ENCODE data around the gene ATP8A2. TPM values are rescaled to one million over a fixed set of nuclear protein-coding genes. Genes with fewer than 3 reads are reported as not detected.

ATP8A2 gene
- total RNA-seq, 4 donors from 2014 or later, result 0.18 to 11.6 (median 1.8) TPM

- no peak overlapping the region for H3K27ac ChIP-seq
- H3K9me3 ChIP-seq, result no peaks in the 10 kb centered on the region
- no peak for TF ChIP-seq POLR2A (IDR thresholded peaks at IDR 0.05)
- no peak for TF ChIP-seq CTCF (IDR thresholded peaks at IDR 0.05)
- H3K27me3 ChIP-seq, result no peaks in the 10 kb centered on the region
- no peaks in the 10 kb centered on the region for H3K36me3 ChIP-seq
- no peaks in the 10 kb centered on the region for H3K4me1 ChIP-seq
- no peak for DNase-seq
- H3K4me3 ChIP-seq, result no peak overlapping the region
These were observed 495.3 kb downstream of the ATP8A2 start for GRCh38 chr13:25867038-25867437.

GRCh38 chr13:25868490-25868889, 496.7 kb downstream of the ATP8A2 start:
- TF ChIP-seq POLR2A (IDR thresholded peaks at IDR 0.05) (no peak), CTCF (IDR thresholded peaks at IDR 0.05) (no peak)
- Histone ChIP-seq H3K36me3 (no peaks in the 10 kb centered on the region), H3K27me3 (no peaks in the 10 kb centered on the region), H3K4me1 (no peaks in the 10 kb centered on the region), H3K9me3 (no peaks in the 10 kb centered on the region), H3K27ac (no peak overlapping the region), H3K4me3 (no peak overlapping the region)
- no peak for DNase-seq

- no peak for TF ChIP-seq POLR2A (IDR thresholded peaks at IDR 0.05)
- TF ChIP-seq CTCF (IDR thresholded peaks at IDR 0.05), result no peak
These were observed 498.2 kb downstream of the ATP8A2 start for GRCh38 chr13:25869941-25870340.

DNA sequence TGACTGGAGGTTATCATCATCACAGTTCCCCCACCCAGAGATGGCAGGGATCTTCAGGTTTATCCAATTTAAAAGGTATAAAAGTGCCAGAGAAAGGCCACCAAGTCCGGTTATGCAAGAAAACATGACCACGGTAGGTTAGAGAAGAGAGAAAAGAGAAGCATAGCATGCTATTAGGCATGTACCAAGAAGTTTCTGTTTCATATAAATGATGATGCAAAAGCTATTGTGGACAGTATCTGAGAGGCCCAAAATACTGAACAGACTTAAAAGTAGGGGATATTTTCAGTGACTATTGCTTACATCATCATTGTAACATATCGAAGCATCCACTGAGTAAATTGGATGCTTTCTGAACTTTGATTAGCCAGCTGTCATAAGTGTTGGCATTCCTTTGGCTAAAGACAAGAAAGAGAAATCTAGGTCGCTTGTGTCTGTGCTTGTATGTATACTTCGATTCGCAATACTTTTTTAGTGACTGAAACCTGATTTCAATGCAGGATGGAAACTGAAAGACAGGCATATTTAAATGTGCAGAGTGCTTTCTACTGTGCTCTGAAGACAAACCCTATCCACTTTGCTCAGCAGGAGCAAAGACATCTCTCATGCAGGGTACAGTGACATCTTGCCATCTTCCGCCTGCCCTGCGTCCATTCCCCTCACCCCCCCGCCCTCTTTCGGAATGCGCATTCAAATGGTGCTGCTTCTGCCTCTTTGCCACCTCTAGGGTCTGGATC, 499.8 kb downstream of the ATP8A2 start:
- H3K36me3 ChIP-seq, result no peaks in the 10 kb centered on the region
- no peak for DNase-seq

More at GRCh38 chr13:25869941-25870340, 498.2 kb downstream of the ATP8A2 start:
- Histone ChIP-seq H3K4me1 (no peaks in the 10 kb centered on the region), H3K9me3 (no peaks in the 10 kb centered on the region), H3K36me3 (no peaks in the 10 kb centered on the region), H3K27me3 (no peaks in the 10 kb centered on the region), H3K27ac (no peak overlapping the region), H3K4me3 (no peak overlapping the region)
- DNase-seq, result no peak

DNA sequence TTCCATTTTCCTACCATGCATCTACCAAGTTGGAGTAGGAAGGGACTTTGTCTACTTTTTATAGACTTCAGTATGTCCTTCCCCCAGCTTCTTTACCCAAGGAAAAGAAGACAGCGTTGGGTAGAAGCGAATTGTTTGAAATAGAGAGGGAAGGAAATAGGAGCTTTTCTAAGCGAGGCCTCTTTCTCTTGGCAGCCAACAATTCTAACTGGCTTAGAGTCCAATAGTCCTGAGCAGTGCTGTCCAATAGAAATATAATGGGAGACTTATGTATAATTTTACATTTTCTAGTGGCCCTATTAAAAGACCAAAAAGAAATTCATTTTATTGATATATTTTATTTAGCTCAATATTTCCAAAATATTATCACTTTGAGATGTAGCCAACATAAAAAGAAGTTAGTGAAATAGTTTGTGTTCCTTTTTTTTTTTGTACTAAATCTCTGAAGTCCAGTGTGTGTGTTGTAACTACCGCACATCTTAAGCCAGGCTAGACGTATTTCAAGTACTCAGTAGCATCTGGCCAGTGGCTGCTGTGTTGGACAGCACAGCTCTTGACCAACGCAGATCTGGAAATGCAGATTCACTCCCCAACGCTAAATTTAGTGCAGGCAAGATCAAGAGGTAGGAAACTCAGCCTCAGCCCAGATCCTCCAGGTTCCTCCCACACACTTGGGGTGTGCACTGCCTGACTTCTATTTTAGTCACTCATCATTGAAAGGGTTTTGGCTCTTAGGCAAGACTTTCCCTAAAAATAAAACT, 500.9 kb downstream of the ATP8A2 start:
- DNase-seq, result no peak
- Histone ChIP-seq H3K4me1 (no peaks in the 10 kb centered on the region), H3K27me3 (no peaks in the 10 kb centered on the region), H3K9me3 (no peaks in the 10 kb centered on the region), H3K4me3 (no peak overlapping the region), H3K27ac (no peak overlapping the region), H3K36me3 (no peaks in the 10 kb centered on the region)
- TF ChIP-seq POLR2A (IDR thresholded peaks at IDR 0.05) (no peak), CTCF (IDR thresholded peaks at IDR 0.05) (no peak)

More for the DNA sequence above, 499.8 kb downstream of the ATP8A2 start:
- H3K4me3 ChIP-seq, result no peak overlapping the region
- H3K9me3 ChIP-seq, result no peaks in the 10 kb centered on the region
- TF ChIP-seq CTCF (IDR thresholded peaks at IDR 0.05) (no peak), POLR2A (IDR thresholded peaks at IDR 0.05) (no peak)
- H3K27ac ChIP-seq, result no peak overlapping the region
- H3K4me1 ChIP-seq, result no peaks in the 10 kb centered on the region
- H3K27me3 ChIP-seq, result no peaks in the 10 kb centered on the region
